Neural progenitor cell (in vitro differentiated cells): ENCODE results near the gene FBL. TPM values are rescaled to one million over a fixed set of nuclear protein-coding genes. Genes with fewer than 3 reads are reported as not detected.

Experiments used
- DNase-seq: peaks from one replicate; pipeline ENCODE4 v3.0.0-alpha.2; 2016; ENCODE audit warnings: low spot score
- H2AFZ ChIP-seq: fragments of 200-600 bp; sonication (generic); replicated peaks from 2 replicates; pipeline ENCODE4 v1.6.1; 2016; ENCODE audit warnings: antibody characterized with exemption
- H3F3A ChIP-seq: fragments of 200-600 bp; sonication (generic); 2 replicates; pipeline ENCODE4 v1.6.1; 2016; ENCODE audit warnings: antibody characterized with exemption, low read depth
- H3K27ac ChIP-seq: fragments of 200-600 bp; sonication (generic); 2 replicates; pipeline ENCODE4 v1.5.1; 2016; ENCODE audit warnings: mild to moderate bottlenecking
- H3K27me3 ChIP-seq: fragments of 200-600 bp; sonication (generic); 2 replicates; pipeline ENCODE4 v1.6.1; 2016; ENCODE audit warnings: mild to moderate bottlenecking, moderate library complexity
- H3K36me3 ChIP-seq: fragments of 200-600 bp; sonication (generic); 2 replicates; pipeline ENCODE4 v1.5.1; 2016
- H3K4me1 ChIP-seq: fragments of 200-600 bp; sonication (generic); 2 replicates; pipeline ENCODE4 v1.6.1; 2016; ENCODE audit warnings: mixed run types
- H3K4me2 ChIP-seq: fragments of 200-600 bp; sonication (generic); 2 replicates; pipeline ENCODE4 v1.6.1; 2016
- H3K4me3 ChIP-seq: fragments of 200-600 bp; sonication (generic); 2 replicates; pipeline ENCODE4 v1.5.1; 2016
- H3K79me2 ChIP-seq: fragments of 200-600 bp; sonication (generic); 2 replicates; pipeline ENCODE4 v1.6.1; 2016; ENCODE audit warnings: low read depth
- H3K9ac ChIP-seq: fragments of 200-600 bp; sonication (generic); 2 replicates; pipeline ENCODE4 v1.6.1; 2016
- H3K9me3 ChIP-seq: fragments of 200-600 bp; sonication (generic); 2 replicates; pipeline ENCODE4 v1.5.1; 2016; ENCODE audit warnings: low read depth
- H4K20me1 ChIP-seq: fragments of 200-600 bp; sonication (generic); 2 replicates; pipeline ENCODE4 v1.6.1; 2016; ENCODE audit warnings: low read depth
- H3K27ac Mint-ChIP-seq: 3 replicates; pipeline ENCODE4 v1.8.0; 2021; ENCODE audit warnings: mixed read lengths
- H3K27me3 Mint-ChIP-seq: 2 replicates; pipeline ENCODE4 v1.8.0; 2022; ENCODE audit warnings: low read depth, mild to moderate bottlenecking, inconsistent platforms, moderate library complexity, mixed read lengths; ENCODE audit not compliant: insufficient read depth
- H3K36me3 Mint-ChIP-seq: 3 replicates; pipeline ENCODE4 v1.8.0; 2021; ENCODE audit warnings: mixed read lengths
- H3K4me1 Mint-ChIP-seq: 3 replicates; pipeline ENCODE4 v1.8.0; 2021; ENCODE audit warnings: mixed read lengths
- H3K4me3 Mint-ChIP-seq: 3 replicates; pipeline ENCODE4 v1.8.0; 2021; ENCODE audit warnings: mild to moderate bottlenecking, moderate library complexity, mixed read lengths
- H3K9me3 Mint-ChIP-seq: 3 replicates; pipeline ENCODE4 v1.8.0; 2020; ENCODE audit warnings: mixed read lengths
- CTCF ChIP-seq: fragments of 200-600 bp; sonication (generic); IDR thresholded peaks from 2 replicates; pipeline ENCODE4 v1.5.1; 2017; ENCODE audit warnings: antibody characterized with exemption, mild to moderate bottlenecking
- EZH2 ChIP-seq: fragments of 200-600 bp; sonication (generic); IDR thresholded peaks from 2 replicates; pipeline ENCODE4 v1.6.1; 2017; ENCODE audit warnings: antibody characterized with exemption, mild to moderate bottlenecking, moderate library complexity
- EZH2phosphoT487 ChIP-seq: fragments of 200-600 bp; sonication (generic); IDR thresholded peaks from 2 replicates; pipeline ENCODE4 v1.6.1; 2017; ENCODE audit warnings: antibody characterized with exemption
- total RNA-seq: library from RNA; depleted of rRNA; stranded (reverse); fragments of >200 nt; gene quantifications from 2 replicates; pipeline ENCODE4 v1.2.3, GENCODE V29; 2015; ENCODE audit warnings: low replicate concordance

The FBL gene
- total RNA-seq, 1 donor from 2014 or later: 428 TPM

- Mint-ChIP-seq H3K9me3 (no peaks in the 10 kb centered on the region), H3K36me3 (peaks cover 40% of the 10 kb centered on the region), H3K4me3 (peak overlapping the region; percentile 13), H3K4me1 (peaks cover 23% of the 10 kb centered on the region), H3K27ac (no peak overlapping the region), H3K27me3 (peaks cover 18% of the 10 kb centered on the region)
- H3K27ac ChIP-seq: no peak overlapping the region
- no peak overlapping the region for H3K4me3 ChIP-seq
- peaks cover 33% of the 10 kb centered on the region for H3K79me2 ChIP-seq
- peaks cover 6% of the 10 kb centered on the region for H3K4me1 ChIP-seq
- DNase-seq: no peak
- H3K9me3 ChIP-seq: no peaks in the 10 kb centered on the region
- H4K20me1 ChIP-seq: no peaks in the 10 kb centered on the region
- peaks cover 15% of the 10 kb centered on the region for H3F3A ChIP-seq
- TF ChIP-seq CTCF (no peak), EZH2 (no peak), EZH2phosphoT487 (no peak)
- H3K36me3 ChIP-seq: peaks cover 10% of the 10 kb centered on the region
- no peaks in the 10 kb centered on the region for H3K27me3 ChIP-seq
- no peak overlapping the region for H3K4me2 ChIP-seq
- H2AFZ ChIP-seq: no peak overlapping the region
- no peak overlapping the region for H3K9ac ChIP-seq
These were observed 15.8 kb downstream of the FBL start for GRCh38 chr19:39830406-39830805.

- no peak overlapping the region for H2AFZ ChIP-seq
- peaks cover 10% of the 10 kb centered on the region for H3K36me3 ChIP-seq
- H3K36me3 Mint-ChIP-seq: peaks cover 40% of the 10 kb centered on the region
- no peak for DNase-seq
- H4K20me1 ChIP-seq: no peaks in the 10 kb centered on the region
- H3K27ac ChIP-seq: no peak overlapping the region
- peaks cover 6% of the 10 kb centered on the region for H3K4me1 ChIP-seq
- no peaks in the 10 kb centered on the region for H3K27me3 ChIP-seq
- no peak overlapping the region for H3K4me2 ChIP-seq
- H3K4me3 ChIP-seq: no peak overlapping the region
- no peak overlapping the region for H3K27ac Mint-ChIP-seq
- TF ChIP-seq EZH2phosphoT487: no peak
- no peak for TF ChIP-seq CTCF
- TF ChIP-seq EZH2: no peak
- H3K9me3 ChIP-seq: no peaks in the 10 kb centered on the region
- no peak overlapping the region for H3K9ac ChIP-seq
- peak overlapping the region; percentile 13 for H3K4me3 Mint-ChIP-seq
- H3K4me1 Mint-ChIP-seq: peaks cover 23% of the 10 kb centered on the region
- H3F3A ChIP-seq: peaks cover 15% of the 10 kb centered on the region
- no peaks in the 10 kb centered on the region for H3K9me3 Mint-ChIP-seq
- H3K79me2 ChIP-seq: peaks cover 33% of the 10 kb centered on the region
- H3K27me3 Mint-ChIP-seq: peaks cover 18% of the 10 kb centered on the region
These were observed 16.4 kb downstream of the FBL start for GRCh38 chr19:39829702-39830275.

GRCh38 chr19:39828654-39829032, 17.5 kb downstream of the FBL start:
- H2AFZ ChIP-seq: no peak overlapping the region
- H3K27ac ChIP-seq: no peak overlapping the region
- Mint-ChIP-seq H3K27ac (no peak overlapping the region), H3K4me1 (peaks cover 19% of the 10 kb centered on the region), H3K4me3 (peak overlapping the region; percentile 8), H3K36me3 (peaks cover 38% of the 10 kb centered on the region), H3K27me3 (peaks cover 18% of the 10 kb centered on the region), H3K9me3 (no peaks in the 10 kb centered on the region)
- peaks cover 6% of the 10 kb centered on the region for H3K4me1 ChIP-seq
- H3K4me2 ChIP-seq: no peak overlapping the region
- H4K20me1 ChIP-seq: peaks cover 2% of the 10 kb centered on the region
- no peak for DNase-seq
- H3K27me3 ChIP-seq: no peaks in the 10 kb centered on the region
- H3F3A ChIP-seq: peaks cover 11% of the 10 kb centered on the region
- H3K9me3 ChIP-seq: no peaks in the 10 kb centered on the region
- H3K9ac ChIP-seq: no peak overlapping the region
- H3K79me2 ChIP-seq: peaks cover 36% of the 10 kb centered on the region
- peaks cover 10% of the 10 kb centered on the region for H3K36me3 ChIP-seq
- H3K4me3 ChIP-seq: no peak overlapping the region
- no peak for TF ChIP-seq EZH2
- TF ChIP-seq EZH2phosphoT487: no peak
- no peak for TF ChIP-seq CTCF
